Mammary epithelial cell (primary cell): Measurements from ENCODE around the gene RGS10.
"Not testable (repeated sequence)": the region's sequence is repeated elsewhere in the genome, so short reads cannot be mapped to it uniquely, and the experiment has no call there.

ENCODE experiments used
- EZH2 ChIP-seq: IDR thresholded peaks from 2 replicates; pipeline ENCODE4 v1.6.1; 2012; ENCODE audit warnings: low read length, inconsistent platforms, borderline replicate concordance
- TF ChIP-seq, protein P1 (sequence below), 2 donors: IDR thresholded peaks in 1 of 2; conservative IDR thresholded peaks in 1 of 2; 2 replicates each; pipeline ENCODE4 v1.5.1; 2011 to 2012; ENCODE audit warnings: inconsistent platforms in 2 of 2, low read length in 2 of 2, mild to moderate bottlenecking in 2 of 2, control low read depth in 1 of 2, low read depth in 1 of 2; ENCODE audit not compliant: insufficient read depth in 1 of 2; ENCODE audit errors: extremely low read depth in 1 of 2

DNA sequence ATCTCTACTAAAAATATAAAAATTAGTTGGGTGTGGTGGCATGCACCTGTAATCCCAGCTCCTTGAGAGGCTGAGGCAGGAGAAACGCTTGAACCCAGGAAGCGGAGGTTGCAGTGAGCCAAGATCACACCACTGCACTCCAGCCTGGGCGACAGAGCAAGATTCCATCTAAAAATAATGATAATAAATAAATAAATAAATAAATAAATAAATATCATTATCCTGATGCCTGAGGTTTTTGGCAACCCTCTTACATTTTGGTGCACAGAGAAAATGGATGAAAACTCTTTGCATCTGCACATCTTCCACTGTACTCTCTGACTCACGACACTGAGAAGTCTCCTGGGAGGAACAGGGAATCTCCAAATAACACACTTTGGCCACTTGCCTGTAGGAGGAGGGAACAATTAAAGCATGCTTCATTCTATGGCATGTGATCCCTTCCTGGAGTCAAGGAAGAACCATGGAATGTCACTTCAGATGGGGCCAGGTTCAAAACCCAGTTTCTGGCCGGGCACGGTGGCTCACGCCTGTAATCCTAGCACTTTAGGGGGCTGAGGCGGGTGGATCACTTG lies 13.8 kb downstream of the RGS10 start:
- TF ChIP-seq, protein P1, sequence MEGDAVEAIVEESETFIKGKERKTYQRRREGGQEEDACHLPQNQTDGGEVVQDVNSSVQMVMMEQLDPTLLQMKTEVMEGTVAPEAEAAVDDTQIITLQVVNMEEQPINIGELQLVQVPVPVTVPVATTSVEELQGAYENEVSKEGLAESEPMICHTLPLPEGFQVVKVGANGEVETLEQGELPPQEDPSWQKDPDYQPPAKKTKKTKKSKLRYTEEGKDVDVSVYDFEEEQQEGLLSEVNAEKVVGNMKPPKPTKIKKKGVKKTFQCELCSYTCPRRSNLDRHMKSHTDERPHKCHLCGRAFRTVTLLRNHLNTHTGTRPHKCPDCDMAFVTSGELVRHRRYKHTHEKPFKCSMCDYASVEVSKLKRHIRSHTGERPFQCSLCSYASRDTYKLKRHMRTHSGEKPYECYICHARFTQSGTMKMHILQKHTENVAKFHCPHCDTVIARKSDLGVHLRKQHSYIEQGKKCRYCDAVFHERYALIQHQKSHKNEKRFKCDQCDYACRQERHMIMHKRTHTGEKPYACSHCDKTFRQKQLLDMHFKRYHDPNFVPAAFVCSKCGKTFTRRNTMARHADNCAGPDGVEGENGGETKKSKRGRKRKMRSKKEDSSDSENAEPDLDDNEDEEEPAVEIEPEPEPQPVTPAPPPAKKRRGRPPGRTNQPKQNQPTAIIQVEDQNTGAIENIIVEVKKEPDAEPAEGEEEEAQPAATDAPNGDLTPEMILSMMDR (conservative IDR thresholded peaks at IDR 0.05 in 1 of 2, IDR thresholded peaks at IDR 0.05 in 1 of 2; ENCODE audit: extremely low read depth in 1 of 2, insufficient read depth in 1 of 2, low read depth in 1 of 2, low read length in 2 of 2), result not testable (repeated sequence)
- not testable (repeated sequence) for TF ChIP-seq EZH2
